ENCODE results near the gene RNASE11. TPM values are rescaled to one million over a fixed set of nuclear protein-coding genes. Genes with fewer than 3 reads are reported as not detected.
A peak's percentile ranks its signal among the peaks of the same experiment; 100 is the strongest.

RNASE11 gene
- total RNA-seq (not detected), total RNA-seq (0 reads per million in 29 experiments)
- not detected for total RNA-seq (2013)

GRCh38 chr14:20587489-20588154 is at the start of gene RNASE11:
RNASE11 (minus strand) TSS chr14:20588001.
- Histone ChIP-seq H3K27me3 (replicated peaks in 1 of 2; ENCODE audit: control insufficient read depth in 2 of 2, extremely low read depth in 1 of 2, insufficient read depth in 2 of 2, low read length in 1 of 2) (peaks cover 0 to 6% of the 10 kb centered on the region in 2 experiments), H3K36me3 (ENCODE audit: control insufficient read depth in 2 of 2, extremely low read depth in 1 of 2, insufficient read depth in 1 of 2, low read length in 1 of 2) (no peaks in the 10 kb centered on the region), H3K4me3 (ENCODE audit: control insufficient read depth in 1 of 2, extremely low read depth in 1 of 2, low read length in 1 of 2) (no peak within 1 kb of the TSS), H3K27ac (ENCODE audit: low read length) (no peak within 1 kb of the TSS), H3K9me3 (no peaks in the 10 kb centered on the region), H3K4me1 (ENCODE audit: control insufficient read depth in 1 of 2, extremely low read depth in 1 of 2, insufficient read depth in 2 of 2, low read length in 2 of 2) (no peaks in the 10 kb centered on the region)
- ChIA-PET CTCF (no interaction called here), POLR2A (no interaction called here)
- ATAC-seq (replicated peaks in 1 of 4), result no peak
- H3K4me3 Mint-ChIP-seq, result no peak within 1 kb of the TSS
- no peak for DNase-seq
- peaks cover 0 to 8% (median 5%) of the 10 kb centered on the region in 3 donors for H3K9me3 Mint-ChIP-seq
- no peak within 1 kb of the TSS for H3K27ac Mint-ChIP-seq
- peaks cover 11 to 24% of the 10 kb centered on the region in 2 donors for H3K27me3 Mint-ChIP-seq
- no peaks in the 10 kb centered on the region for H3K36me3 Mint-ChIP-seq
- WGBS (ENCODE audit: insufficient coverage), result 64% methylated on average over 6 of the region's 6 CpGs
- H3K4me1 Mint-ChIP-seq, result peaks cover 2 to 7% (median 3%) of the 10 kb centered on the region in 3 donors

GRCh38 chr14:20632831-20633691 is 45.3 kb upstream of the RNASE11 start:
- POLR2A ChIA-PET, result no interaction called here
- H3K27ac ChIP-seq (ENCODE audit: low read length), result peak overlapping the region; percentile 28
- peaks cover 0 to 7% (median 0%) of the 10 kb centered on the region in 3 donors for H3K9me3 Mint-ChIP-seq
- peaks cover 10 to 47% of the 10 kb centered on the region in 2 donors for H3K27me3 Mint-ChIP-seq
- peak in 25 of 35 experiments; percentile 34 to 77 (median 53) for DNase-seq
- H3K36me3 ChIP-seq (ENCODE audit: control insufficient read depth in 2 of 2, extremely low read depth in 1 of 2, insufficient read depth in 1 of 2, low read length in 1 of 2), result no peaks in the 10 kb centered on the region
- peak overlapping the region; percentile 65 to 75 for H3K27ac Mint-ChIP-seq
- CTCF ChIA-PET, result interaction anchor here in 1 of 2 donors (1.4 to 3.1 kb wide), 2 partner anchors 20 to 48 kb away, joined by 3 to 21 read pairs; no protein-coding TSS in a partner anchor
- ATAC-seq (replicated peaks in 1 of 4), result peak; percentile 36 to 57 (median 48)
- peaks cover 14 to 26% of the 10 kb centered on the region in 2 experiments for H3K27me3 ChIP-seq (replicated peaks in 1 of 2; ENCODE audit: control insufficient read depth in 2 of 2, extremely low read depth in 1 of 2, insufficient read depth in 2 of 2, low read length in 1 of 2)
- WGBS (ENCODE audit: insufficient coverage), result 11% methylated on average over 30 of the region's 45 CpGs
- peak overlapping the region; percentile 75 to 79 (median 79) for H3K4me3 Mint-ChIP-seq
- no peaks in the 10 kb centered on the region for H3K36me3 Mint-ChIP-seq
- peaks cover 12 to 38% of the 10 kb centered on the region in 2 experiments for H3K4me1 ChIP-seq (ENCODE audit: control insufficient read depth in 1 of 2, extremely low read depth in 1 of 2, insufficient read depth in 2 of 2, low read length in 2 of 2)
- peaks cover 38 to 51% (median 46%) of the 10 kb centered on the region in 3 donors for H3K4me1 Mint-ChIP-seq
- no peaks in the 10 kb centered on the region for H3K9me3 ChIP-seq
- H3K4me3 ChIP-seq (ENCODE audit: control insufficient read depth in 1 of 2, extremely low read depth in 1 of 2, low read length in 1 of 2), result peak overlapping the region; percentile 45 to 70

- Histone ChIP-seq H3K27me3 (replicated peaks in 1 of 2; ENCODE audit: control insufficient read depth in 2 of 2, extremely low read depth in 1 of 2, insufficient read depth in 2 of 2, low read length in 1 of 2) (peaks cover 19 to 26% of the 10 kb centered on the region in 2 experiments), H3K27ac (ENCODE audit: low read length) (no peak overlapping the region), H3K4me1 (ENCODE audit: control insufficient read depth in 1 of 2, extremely low read depth in 1 of 2, insufficient read depth in 2 of 2, low read length in 2 of 2) (peaks cover 12 to 38% of the 10 kb centered on the region in 2 experiments), H3K9me3 (no peaks in the 10 kb centered on the region), H3K36me3 (ENCODE audit: control insufficient read depth in 2 of 2, extremely low read depth in 1 of 2, insufficient read depth in 1 of 2, low read length in 1 of 2) (no peaks in the 10 kb centered on the region), H3K4me3 (ENCODE audit: control insufficient read depth in 1 of 2, extremely low read depth in 1 of 2, low read length in 1 of 2) (peak overlapping the region; percentile 45 to 70)
- DNase-seq (no peak), ATAC-seq (replicated peaks in 1 of 4) (peak in 2 of 4 experiments; percentile 4 to 10)
- CTCF ChIA-PET, result interaction anchor here in 1 of 2 donors (1.4 to 3.1 kb wide), 2 partner anchors 19 to 49 kb away, joined by 3 to 21 read pairs; no protein-coding TSS in a partner anchor
- H3K4me3 Mint-ChIP-seq, result peak overlapping the region; percentile 75 to 79 (median 79)
- WGBS (ENCODE audit: insufficient coverage), result 0% methylated on average over 13 of the region's 19 CpGs
- peak overlapping the region; percentile 65 to 75 for H3K27ac Mint-ChIP-seq
- H3K4me1 Mint-ChIP-seq, result peaks cover 44 to 58% (median 52%) of the 10 kb centered on the region in 3 donors
- H3K36me3 Mint-ChIP-seq, result no peaks in the 10 kb centered on the region
- H3K9me3 Mint-ChIP-seq, result peaks cover 0 to 7% (median 0%) of the 10 kb centered on the region in 3 donors
- POLR2A ChIA-PET, result interaction anchor here in 1 of 2 donors (2.0 kb wide), 1 partner anchor 19 kb away, joined by 6 read pairs; no protein-coding TSS in a partner anchor
- peaks cover 11 to 53% of the 10 kb centered on the region in 2 donors for H3K27me3 Mint-ChIP-seq
These were observed 44.6 kb upstream of the RNASE11 start for GRCh38 chr14:20632448-20632830.

- ATAC-seq (replicated peaks in 1 of 4) (peak in 2 of 4 experiments; percentile 9 to 14), DNase-seq (peak in 1 of 35 experiments; percentile 26)
- Histone ChIP-seq H3K27me3 (replicated peaks in 1 of 2; ENCODE audit: control insufficient read depth in 2 of 2, extremely low read depth in 1 of 2, insufficient read depth in 2 of 2, low read length in 1 of 2) (peaks cover 19 to 26% of the 10 kb centered on the region in 2 experiments), H3K27ac (ENCODE audit: low read length) (no peak overlapping the region), H3K4me1 (ENCODE audit: control insufficient read depth in 1 of 2, extremely low read depth in 1 of 2, insufficient read depth in 2 of 2, low read length in 2 of 2) (peaks cover 12 to 40% of the 10 kb centered on the region in 2 experiments), H3K4me3 (ENCODE audit: control insufficient read depth in 1 of 2, extremely low read depth in 1 of 2, low read length in 1 of 2) (peak overlapping the region; percentile 45 to 70), H3K9me3 (no peaks in the 10 kb centered on the region), H3K36me3 (ENCODE audit: control insufficient read depth in 2 of 2, extremely low read depth in 1 of 2, insufficient read depth in 1 of 2, low read length in 1 of 2) (no peaks in the 10 kb centered on the region)
- ChIA-PET CTCF (interaction anchor here in 1 of 2 donors (1.4 to 3.1 kb wide), 2 partner anchors 19 to 49 kb away, joined by 3 to 21 read pairs; no protein-coding TSS in a partner anchor), POLR2A (interaction anchor here in 1 of 2 donors (2.0 kb wide), 1 partner anchor 19 kb away, joined by 6 read pairs; no protein-coding TSS in a partner anchor)
- Mint-ChIP-seq H3K4me1 (peaks cover 49 to 63% (median 57%) of the 10 kb centered on the region in 3 donors), H3K36me3 (no peaks in the 10 kb centered on the region), H3K9me3 (peaks cover 0 to 7% (median 0%) of the 10 kb centered on the region in 3 donors), H3K27me3 (peaks cover 11 to 58% of the 10 kb centered on the region in 2 donors), H3K4me3 (peak overlapping the region; percentile 75 to 79 (median 79)), H3K27ac (no peak overlapping the region)
- 6% methylated on average over 9 of the region's 18 CpGs for WGBS (ENCODE audit: insufficient coverage)
These were observed 44.1 kb upstream of the RNASE11 start for GRCh38 chr14:20631880-20632389.

GRCh38 chr14:20631023-20631879 is 43.5 kb upstream of the RNASE11 start:
- peak overlapping the region; percentile 75 to 80 (median 79) for H3K4me3 Mint-ChIP-seq
- Histone ChIP-seq H3K9me3 (no peaks in the 10 kb centered on the region), H3K27ac (ENCODE audit: low read length) (peak overlapping the region; percentile 1), H3K36me3 (ENCODE audit: control insufficient read depth in 2 of 2, extremely low read depth in 1 of 2, insufficient read depth in 1 of 2, low read length in 1 of 2) (no peaks in the 10 kb centered on the region), H3K27me3 (replicated peaks in 1 of 2; ENCODE audit: control insufficient read depth in 2 of 2, extremely low read depth in 1 of 2, insufficient read depth in 2 of 2, low read length in 1 of 2) (peaks cover 24 to 30% of the 10 kb centered on the region in 2 experiments), H3K4me3 (ENCODE audit: control insufficient read depth in 1 of 2, extremely low read depth in 1 of 2, low read length in 1 of 2) (peak overlapping the region; percentile 45 to 70), H3K4me1 (ENCODE audit: control insufficient read depth in 1 of 2, extremely low read depth in 1 of 2, insufficient read depth in 2 of 2, low read length in 2 of 2) (peaks cover 12 to 46% of the 10 kb centered on the region in 2 experiments)
- DNase-seq, result peak in 21 of 35 experiments; percentile 26 to 72 (median 42)
- ChIA-PET POLR2A (interaction anchor here in 1 of 2 donors (0.7 to 2.0 kb wide), 2 partner anchors 18 to 32 kb away, joined by 3 to 6 read pairs; no protein-coding TSS in a partner anchor), CTCF (interaction anchor here (0.5 to 3.1 kb wide), 7 partner anchors 18 to 52 kb away, joined by 3 to 21 read pairs (median 3); no protein-coding TSS in a partner anchor)
- 12% methylated on average over 2 of the region's 19 CpGs for WGBS (ENCODE audit: insufficient coverage)
- peak in 2 of 4 experiments; percentile 12 to 38 for ATAC-seq (replicated peaks in 1 of 4)
- H3K36me3 Mint-ChIP-seq, result no peaks in the 10 kb centered on the region
- peaks cover 55 to 70% (median 64%) of the 10 kb centered on the region in 3 donors for H3K4me1 Mint-ChIP-seq
- peaks cover 11 to 61% of the 10 kb centered on the region in 2 donors for H3K27me3 Mint-ChIP-seq
- peaks cover 0 to 7% (median 0%) of the 10 kb centered on the region in 3 donors for H3K9me3 Mint-ChIP-seq
- peak overlapping the region; percentile 72 to 82 for H3K27ac Mint-ChIP-seq
